GM18868 (cell line): ENCODE data around the gene KCNK17.
"Not testable (repeated sequence)": the region's sequence is repeated elsewhere in the genome, so short reads cannot be mapped to it uniquely, and the experiment has no call there.

Experiments
- ATAC-seq: cut with Tn5 transposase; IDR thresholded peaks from one replicate; pipeline ENCODE4 v1.9.1; 2021; ENCODE audit warnings: mild to moderate bottlenecking, moderate library complexity; ENCODE audit not compliant: unreplicated experiment

The KCNK17 gene

DNA sequence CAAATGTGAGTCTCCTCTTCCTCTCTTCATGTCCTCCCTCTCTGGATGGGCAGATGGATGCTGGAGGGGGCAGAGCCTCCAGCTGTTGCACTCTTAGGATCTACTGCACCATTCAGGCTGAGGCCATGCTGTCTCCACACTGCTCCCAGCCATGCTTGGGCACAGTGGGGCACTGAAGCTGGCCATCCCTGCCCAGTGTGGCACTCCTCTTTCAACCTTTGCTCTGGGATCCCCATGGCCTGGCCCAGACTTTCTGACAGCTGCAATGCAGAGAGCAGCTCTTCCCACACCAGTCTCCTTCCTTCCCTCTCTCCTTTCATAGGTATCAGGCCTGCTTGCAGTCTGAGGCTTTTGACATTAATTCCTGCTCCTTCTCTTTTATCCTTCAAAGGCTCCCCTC, 9.3 kb downstream of the KCNK17 start:
- no peak for ATAC-seq

DNA sequence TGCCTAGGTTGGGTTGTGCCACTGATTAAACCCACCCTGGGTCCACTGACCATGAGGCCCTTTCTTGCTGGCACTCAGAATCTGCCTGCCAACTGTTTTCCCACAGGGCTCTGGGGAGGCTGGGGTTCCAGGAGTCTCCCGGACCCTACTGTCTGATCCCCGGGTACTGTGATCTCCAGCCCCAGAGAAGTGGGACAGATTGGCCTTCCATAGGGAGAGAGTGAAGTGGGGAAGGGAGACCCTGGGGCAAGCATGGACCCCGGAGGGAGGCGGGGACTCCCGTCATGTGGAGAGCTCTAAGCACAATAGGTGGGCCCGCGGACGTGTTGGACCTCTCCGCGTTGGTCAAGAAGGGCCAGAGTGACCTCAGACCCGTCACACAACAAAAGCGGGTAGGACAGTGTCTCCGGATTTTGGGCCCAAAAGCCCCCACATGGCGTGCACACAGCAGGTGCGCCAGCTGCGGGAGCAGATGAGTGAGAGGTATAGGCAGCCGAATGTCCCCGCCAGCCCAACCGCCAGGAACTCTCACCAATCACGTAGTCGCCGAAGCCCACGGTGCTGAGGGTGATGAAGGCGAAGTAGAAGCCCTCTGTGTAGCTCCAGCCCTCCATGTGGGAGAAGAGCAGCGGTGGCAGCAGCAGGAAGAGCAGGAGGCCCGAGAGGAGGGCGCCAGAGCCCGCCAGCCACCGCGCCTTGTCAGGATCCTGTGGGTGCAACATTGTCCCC, 10.6 kb downstream of the KCNK17 start:
- ATAC-seq = no peak

DNA sequence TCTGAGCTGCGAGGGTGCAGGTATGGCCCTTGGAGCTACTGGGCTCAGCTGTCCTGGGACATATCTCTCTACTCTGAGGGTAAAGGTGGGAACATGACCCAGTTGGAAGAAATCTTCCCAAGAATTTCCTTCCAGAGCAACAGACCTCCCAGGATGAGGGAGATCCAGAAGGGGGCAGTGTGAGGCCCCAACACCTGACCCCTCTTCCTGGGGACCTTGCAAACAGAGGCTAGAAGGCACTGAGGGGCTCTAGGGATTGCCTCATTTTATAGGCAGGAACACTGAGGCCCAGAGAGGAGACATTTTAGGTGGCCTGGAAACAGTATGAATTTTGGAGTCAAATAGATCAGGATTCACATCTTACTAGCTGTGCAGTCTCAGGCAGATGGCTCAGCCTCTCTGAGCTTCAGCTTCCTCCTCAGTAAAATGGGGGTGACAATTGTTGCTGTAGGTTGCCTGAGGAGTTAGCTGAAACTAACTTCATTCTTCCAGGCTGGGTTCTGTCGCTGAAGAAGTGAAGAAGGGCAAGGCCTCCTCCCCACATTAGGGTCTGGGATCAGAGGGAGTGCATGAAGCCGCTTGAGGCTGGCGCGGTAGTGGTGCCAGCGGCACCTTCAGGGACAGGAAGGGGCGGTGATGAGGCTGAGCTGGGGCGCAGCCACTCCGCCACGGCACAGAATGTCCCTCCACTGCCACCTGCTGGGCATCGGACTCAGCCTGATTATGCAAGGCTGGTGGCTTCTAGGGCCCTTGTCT, 11.4 kb downstream of the KCNK17 start:
- peak; percentile 89 for ATAC-seq

DNA sequence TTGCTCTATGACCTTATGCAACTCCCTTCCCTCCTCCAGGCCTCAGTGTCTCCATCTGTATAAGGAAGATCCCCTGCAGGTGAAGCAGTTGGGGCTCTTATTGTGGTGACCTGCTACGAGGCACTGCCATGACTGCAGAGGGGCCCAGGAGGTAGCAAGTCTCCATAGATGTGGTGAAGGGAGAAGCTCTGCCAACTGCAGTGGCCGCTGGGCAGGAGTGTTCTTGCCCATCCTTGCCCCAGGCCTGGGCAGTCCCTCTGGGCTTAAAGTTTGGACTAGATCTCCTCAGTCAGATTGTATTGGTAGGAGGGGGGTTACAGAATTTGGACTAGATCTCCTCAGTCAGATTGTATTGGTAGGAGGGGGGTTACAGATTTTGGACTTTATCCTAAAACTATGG, 12.2 kb downstream of the KCNK17 start:
- no peak for ATAC-seq

DNA sequence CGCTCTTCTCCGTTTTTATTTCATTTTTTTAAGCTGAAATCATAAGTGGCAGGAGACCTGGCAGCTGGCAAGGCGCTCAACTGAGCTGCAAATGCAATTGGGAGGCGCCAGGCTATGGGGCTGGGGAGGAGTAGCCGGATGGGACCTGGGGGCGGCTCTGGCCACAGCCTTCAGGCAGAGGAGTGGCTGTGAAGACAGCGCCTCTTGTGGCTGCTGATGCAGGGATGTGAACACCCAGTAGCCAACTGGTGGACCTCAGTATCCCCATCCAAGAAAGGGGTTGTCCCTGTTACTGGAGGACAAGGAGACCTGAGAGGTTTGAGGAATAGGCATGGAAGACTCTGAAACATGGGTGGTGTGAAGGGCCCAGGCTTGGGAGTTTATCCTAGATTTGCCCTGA, 12.6 kb downstream of the KCNK17 start:
- ATAC-seq = no peak

DNA sequence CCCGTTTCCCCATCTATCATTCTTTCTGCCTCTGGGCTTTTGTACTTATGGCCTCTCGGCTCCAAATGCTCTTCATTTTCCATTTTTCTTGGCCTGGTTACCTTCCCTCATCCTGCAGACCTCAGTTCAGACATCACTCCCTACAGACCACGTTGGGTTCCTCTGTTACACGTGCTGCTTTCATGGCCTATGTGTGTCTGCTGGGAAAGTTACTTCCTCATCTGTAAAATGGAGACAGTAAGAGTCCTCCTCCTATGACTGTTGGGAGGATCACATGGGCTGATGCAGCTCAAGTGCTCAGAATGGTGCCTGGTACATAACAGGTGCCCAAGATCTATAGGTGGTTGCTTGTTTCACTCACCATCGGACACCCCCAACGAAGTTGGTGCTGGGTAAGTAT, 13.5 kb downstream of the KCNK17 start:
- ATAC-seq = no peak

DNA sequence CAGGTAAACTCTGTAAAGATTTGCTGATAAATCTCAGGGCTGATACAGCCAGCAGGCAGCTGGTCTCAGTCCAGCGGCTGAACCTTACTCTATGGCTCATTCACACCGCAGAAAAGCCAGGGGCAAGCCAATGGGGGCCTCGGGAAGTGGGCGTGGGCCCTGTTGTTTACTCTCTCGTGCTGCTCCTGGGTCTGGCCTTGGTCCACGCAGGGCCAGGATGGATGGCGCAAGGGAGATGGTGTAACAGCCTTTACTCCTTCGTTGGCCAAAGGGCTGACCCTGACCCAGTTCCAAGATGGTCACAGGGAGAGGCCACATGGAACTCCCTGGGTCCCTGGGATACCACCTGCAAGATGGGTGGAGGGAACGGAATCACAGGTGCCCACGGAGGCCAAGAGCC, 16.2 kb downstream of the KCNK17 start:
- no peak for ATAC-seq

DNA sequence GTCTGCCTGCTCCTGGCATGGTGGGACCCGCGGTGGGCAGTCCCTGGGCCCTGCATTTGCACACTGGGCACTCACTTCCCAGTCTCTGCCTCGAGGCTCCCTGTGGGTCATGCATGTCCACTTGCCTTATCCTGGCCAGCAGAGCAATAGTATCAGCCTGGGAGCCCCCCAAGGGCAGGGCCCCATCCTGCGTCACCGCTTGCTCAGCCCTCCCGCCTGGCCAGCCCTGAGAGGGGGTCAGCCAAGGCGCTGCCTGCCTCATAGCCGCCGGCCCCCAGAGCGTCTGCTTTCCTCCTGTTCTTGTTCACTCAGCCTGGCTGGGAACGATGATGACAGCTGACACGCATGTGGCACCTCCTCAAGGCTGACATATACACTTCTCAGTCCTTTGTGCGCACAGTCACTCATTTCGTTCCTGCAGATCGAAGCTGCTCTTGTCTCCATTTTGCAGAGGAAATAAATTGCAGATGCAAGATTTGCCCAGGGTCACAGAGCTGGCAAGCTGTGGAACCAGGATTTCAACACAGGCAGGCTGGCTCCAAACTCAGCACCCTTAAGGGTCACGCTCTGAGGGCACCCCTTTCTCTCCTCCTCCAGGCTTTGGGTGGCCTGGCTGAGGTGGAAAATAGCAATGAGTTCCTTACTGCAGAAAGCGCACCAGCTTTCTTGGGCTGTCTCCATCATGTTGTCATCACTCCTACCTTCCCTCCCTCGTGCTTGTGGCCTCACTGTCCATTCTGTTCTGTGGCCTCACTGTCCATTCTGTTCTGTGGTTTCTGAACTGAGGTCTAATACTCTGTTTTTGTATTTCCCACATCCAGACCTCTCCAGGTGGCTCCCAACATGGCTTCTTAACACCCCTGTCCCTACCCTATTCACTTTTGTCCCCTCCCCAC, 17.2 kb downstream of the KCNK17 start:
- ATAC-seq = no peak

DNA sequence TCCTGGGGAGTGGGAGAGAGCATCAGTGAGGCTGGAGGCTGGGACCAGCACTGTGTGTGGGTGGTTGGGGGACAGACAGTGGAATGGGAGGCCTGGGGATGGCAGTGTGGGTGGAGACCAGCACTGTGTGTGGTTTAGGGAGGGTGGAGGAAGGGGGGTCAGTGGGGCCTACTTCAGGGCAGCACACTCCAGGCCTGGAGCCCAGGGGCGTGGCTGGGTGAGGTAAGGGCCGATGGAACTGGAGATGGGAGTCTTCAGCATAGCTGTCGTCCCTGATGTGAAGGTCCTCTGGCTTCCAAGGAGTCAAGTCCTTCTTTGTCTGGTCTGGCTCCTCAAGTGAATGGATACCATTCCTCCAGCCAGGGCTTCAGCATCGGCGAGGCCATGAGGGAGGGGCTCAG, 18.6 kb downstream of the KCNK17 start:
- no peak for ATAC-seq

DNA sequence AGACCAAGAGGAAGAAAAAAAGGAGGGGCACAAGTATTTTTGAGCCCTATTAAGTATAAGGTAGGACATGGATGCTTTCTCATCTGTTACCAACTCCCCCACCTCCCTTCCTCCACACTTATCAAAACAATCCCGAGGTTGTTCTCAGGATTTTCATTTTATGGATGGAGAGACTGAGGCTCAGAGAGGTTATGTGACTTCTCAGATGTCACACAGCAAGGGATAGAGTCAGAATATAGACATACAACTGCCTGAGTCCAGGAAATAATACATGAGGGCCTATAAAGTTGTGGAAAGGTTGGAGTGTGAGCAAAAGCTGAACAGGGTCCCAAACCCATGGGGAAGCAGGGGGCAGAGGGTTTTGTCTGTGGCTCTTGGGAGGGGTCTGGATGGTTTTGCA, 19.3 kb downstream of the KCNK17 start:
- ATAC-seq = no peak

DNA sequence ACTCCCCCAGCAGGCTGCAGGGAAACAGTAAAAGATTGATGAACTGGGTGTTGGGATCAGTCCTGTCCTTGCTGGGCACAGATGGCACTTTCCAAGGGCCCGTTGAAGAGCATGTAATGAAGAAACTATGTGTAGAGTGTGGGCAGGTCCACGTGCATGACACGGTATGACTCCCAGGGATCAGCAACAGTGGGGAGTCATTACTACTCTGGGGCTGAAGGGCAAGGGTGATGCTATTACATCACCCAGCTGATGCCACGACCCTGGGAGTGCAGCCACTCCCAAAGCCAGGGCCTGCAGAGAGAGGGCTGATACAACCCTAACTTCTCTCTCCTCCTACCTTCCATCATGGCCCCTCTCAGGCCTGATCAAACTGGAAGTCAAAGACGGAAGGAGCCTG, 20.1 kb downstream of the KCNK17 start:
- ATAC-seq = no peak

DNA sequence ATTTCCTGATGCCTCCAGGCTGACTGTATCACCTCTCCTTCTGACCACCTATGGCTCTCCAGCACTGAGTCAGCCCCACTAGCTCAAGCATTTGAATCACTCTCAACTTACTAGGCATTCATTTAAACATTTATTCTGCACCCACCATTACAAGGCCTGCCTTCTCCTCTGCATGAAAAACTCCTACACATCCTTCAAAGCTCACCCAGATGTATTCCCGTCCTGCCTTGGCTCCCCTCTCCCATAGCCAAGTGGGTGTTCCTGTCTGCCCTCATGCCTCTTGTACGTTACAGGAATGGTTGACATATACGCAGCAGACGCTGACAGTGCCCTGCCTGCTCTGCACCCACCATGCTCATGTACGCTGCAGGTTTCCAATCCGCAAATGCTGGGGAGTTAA, 21.6 kb downstream of the KCNK17 start:
- ATAC-seq = no peak

DNA sequence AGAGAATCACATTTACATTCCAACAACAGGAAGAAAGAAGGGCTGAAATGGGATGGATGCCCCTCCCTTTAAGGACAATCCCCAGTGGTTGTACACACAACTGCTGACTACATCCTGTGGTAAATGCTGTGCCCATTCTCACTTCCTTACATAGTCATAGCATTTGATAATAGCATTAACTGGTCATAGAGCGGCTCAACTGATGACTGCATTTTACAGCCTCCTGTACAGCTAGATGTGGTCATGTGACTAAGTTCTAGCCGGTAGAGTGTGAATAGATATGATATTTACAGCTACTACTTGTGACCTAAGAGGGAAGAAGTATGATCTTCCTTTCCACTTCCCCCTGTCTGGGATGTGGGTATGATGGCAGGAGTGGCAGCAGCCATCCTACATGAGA, 24.7 kb downstream of the KCNK17 start:
- no peak for ATAC-seq

DNA sequence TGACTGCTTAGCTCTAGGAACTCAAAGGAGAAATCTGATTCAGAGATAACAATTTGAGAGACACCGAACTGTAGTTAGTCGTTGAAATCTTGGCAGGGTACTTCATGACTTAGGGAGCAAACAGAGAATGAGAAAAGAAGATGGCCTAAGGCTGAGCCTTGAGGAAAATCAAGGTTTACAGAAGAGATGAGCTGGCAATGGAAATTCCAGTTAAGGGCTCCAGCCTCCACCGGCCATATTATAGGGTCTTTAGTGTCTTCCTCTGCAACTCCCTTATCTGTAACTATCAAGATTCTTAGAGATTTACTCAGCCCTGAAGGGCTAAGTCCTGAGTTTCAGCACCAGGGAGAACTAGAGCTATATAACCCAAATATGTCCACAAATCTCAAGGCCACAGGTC, 26.6 kb downstream of the KCNK17 start:
- no peak for ATAC-seq

DNA sequence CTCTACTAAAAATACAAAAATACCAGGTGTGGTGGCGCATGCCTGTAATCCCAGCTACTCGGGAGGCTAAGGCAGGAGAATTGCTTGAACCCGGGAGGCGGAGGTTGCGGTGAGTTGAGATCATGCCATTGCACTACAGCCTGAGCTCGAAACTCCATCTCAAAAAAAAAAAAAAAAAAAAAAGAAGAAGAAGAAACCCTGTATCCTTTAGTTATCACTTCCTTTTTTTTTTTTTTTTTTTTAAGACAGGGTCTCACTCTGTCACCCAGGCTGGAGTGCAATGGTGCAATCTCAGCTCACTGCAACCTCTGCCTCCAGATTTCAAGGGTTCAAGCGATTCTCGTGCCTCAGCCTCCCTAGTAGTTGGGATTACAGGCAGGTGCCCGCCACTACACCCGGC, 27.6 kb downstream of the KCNK17 start:
- not testable (repeated sequence) for ATAC-seq

DNA sequence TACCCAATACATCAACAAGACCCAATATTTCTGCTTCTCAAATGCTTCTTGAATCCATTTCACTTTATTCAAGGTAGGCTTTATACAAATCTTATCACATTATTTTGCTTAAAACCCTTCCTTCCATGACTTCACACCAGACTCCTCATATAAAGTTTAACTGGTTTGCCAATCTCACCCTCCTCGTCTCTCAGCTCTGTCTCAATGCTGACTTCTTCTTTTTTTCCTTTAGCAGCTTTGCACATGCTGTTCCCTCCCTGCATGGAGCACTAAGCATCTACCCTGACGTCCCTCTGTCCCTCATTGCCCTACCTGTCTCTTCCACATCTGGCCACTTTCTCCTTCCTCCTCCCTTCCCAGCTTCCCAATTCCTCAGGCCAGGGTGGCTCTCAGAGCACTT, 31.4 kb downstream of the KCNK17 start:
- no peak for ATAC-seq

DNA sequence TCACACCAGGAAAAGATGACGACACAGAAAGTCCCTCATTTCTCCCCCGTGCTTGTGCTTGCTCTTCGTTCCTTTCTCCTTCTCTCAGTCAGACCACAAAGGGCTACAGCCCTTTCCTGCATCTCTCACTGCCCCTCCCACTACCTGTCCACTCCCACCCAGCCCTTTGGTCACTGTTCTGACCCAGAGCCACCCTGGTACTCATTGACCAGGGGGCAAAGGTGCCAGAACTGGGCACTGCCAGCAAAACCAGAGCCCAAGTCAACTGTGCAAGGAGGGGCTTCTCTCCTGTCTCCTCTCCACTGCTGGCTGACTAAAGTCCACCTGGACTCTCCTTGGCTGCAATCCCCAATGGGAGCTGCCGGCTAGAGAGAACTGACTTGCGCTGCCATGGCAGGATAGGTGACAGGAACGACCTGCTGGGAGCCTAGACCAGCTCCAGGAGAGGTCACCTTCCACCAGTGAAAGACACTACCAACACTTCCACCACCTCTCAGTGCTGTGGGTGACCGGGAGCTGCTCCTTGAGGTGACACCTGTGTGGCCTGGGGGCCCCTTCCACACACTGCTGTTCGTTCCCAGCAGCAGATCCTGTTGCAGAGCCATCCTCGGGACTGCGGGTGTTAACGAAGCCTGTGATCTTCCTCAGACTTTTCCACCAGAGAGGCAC, 32.8 kb downstream of the KCNK17 start:
- no peak for ATAC-seq

DNA sequence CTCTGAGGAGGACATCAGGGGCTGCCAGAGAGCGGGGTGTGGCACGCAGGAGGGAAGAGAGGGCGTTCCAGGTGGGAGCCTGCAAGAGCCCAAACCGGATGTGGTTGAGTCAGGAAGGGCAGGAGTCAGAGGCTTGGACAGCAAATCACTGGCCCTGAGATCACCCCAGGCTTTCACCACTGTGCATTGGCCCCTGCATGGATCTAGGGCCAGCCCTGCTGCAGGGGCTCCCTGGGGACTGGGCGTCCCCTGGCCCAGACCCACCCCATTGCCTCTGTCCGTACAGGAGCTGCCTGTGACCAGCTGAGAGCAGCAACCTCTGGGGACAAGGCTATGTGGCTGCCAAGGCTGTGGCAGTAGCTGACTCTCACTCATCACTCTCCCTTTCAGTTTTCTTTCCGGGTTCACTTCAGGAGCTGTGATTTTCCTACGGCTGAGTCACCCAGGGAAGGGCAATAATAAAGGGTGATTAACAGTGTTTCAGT, 33.9 kb downstream of the KCNK17 start:
- no peak for ATAC-seq

DNA sequence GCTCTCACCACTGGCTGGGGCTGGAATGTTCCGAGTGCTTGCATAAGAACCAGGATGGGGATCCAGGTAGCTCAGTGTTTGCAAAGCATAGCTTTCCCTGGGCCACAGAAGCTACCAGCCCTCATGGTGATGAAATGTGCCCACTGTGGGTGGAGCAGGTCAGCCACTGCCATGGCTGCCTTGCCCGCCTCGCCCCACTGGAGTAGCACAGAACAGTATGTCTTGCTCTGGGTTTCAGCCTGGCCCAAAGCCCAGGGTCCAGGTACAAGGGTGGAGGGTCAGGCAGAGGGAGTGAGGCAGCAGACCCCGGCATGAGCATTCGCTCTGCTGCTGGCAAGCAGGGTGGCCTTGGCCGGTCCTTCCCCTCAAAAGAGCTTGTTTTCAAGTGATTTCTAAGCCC, 34.7 kb downstream of the KCNK17 start:
- no peak for ATAC-seq

DNA sequence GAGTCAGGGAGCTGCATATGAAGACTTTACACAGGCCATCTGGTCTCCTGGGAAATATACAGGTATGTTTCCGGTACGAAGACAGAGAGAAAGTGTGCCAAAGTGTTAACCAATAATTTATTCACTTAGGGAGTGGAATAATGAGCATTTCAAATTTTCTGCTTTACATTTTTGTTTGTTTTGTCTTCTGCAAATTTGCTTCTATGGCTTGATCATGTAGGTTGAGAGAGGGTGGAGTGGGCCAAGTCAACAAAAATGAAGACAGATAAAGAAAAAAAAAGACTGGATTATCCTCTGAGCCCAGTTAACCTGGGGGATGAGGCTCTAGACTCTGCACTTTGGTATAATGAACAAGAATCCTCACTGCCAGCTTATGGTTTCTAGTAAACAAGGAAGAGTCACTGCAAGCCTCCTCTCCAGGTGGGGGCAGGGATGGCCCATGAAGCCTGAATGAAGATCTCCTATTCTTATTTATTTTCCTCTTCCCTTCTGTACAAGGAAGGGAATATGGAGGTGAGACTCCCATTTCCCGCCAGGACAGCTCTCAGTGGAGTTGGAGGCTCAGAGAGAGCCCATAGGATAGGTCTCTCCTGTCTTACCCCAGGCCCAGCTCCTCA, 37.7 kb downstream of the KCNK17 start:
- no peak for ATAC-seq

DNA sequence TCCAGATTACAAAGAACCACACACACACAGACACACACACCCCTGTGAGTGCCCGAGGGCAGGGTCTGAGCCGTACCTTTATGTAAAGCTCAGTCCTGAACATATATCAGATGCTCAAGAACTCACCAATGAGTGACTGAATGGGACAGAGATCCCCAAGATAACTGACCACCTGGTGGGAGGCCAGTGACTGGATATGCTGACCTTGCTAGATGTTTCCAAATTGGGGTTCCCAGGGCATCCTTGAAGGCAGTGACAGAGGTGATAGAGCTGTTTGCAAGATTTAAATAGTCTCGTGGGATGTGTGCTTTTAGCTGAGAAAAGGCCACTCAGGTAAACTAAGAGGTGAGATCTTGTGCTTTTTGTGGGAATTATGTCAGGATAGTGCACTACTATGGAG, 39.3 kb downstream of the KCNK17 start:
- ATAC-seq = no peak
